ENCODE measurements around the gene DDIT4.
"Not testable (repeated sequence)": the region's sequence is repeated elsewhere in the genome, so short reads cannot be mapped to it uniquely, and the experiment has no call there.

The DDIT4 gene

DNA sequence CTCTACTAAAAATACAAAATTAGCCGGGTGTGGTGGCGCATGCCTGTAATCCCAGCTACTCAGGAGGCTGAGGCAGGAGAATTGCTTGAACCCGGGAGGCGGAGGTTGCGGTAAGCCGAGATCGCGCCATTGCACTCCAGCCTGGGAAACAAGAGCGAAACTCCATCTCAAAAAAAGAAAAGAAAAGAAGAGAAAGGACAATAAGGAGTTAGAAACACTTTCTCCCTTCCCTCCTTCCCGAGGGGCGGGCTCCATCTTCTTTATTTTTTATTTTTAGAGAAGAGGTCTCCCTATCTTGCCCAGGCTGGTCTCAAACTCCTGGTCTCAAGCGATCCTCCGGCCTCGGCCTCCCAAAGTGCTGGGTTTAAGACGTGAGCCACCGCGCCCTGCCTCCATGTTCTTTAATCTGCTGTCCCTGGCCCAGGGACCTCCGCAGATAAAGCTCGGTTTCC, 23.1 kb downstream of the DDIT4 start:
- DNase-seq: not testable (repeated sequence)

DNA sequence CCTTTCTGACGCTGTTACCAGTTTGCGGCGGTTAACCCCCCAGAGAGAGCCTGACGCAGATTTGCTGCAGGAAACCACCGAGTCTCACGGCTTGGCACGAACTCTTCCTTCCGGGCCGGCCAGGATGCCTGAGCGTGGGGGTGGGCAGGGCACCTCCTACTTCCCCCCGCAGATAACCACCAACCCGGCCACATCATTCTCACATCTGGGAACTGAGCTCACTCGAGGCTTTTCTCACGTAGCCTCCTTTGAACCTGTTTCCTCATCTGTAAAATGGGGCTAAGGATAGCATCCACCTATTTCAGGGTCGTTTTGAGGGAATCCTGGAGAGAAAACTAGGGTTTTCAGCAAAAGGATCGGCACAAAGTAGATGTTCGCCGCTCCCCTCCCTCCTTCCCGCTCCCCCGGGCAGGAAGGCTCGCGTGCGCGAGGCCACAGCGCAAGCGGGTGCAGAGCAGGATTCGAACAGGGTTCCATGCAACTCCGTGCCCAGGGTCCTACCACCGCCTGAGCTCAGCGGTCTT, 23.6 kb downstream of the DDIT4 start:
- no peak for DNase-seq

DNA sequence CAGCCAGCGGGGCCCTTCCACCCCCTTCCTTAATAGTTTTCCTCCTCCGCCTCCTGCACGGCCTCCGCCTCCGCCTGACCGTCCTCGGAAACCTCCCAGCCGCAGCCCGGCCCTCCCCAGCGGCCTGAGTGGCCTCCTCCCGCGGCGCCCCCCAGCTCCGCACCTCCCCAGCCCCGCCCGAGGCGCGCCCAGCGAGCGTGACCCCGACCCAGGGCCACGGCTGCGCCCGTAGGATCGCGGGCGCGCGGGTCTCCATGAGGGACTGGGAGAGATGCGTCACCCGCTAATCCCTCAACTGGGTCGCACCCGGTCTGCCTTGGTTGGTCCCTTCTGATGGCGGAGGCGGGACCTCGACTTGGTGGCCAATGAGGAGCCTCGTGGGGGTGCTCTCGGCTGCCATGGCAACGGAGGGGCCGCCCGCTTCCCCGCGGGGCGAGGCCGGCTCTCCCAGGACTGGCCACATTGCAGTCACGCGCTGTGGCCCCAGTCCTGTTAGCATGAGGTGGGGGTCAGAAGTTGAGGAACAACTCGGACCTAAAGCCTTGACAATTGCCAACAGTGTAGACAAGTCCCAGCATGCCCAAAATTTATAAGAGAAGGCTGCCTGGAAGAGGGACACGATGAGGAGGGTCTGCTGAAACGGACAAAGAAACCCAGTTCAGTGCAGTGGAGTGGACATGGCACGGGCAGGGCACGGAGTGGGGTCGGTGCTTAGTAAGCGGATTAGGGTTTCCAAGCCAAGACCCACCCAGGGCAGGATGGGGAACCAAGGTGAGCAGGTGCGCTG, 24.3 kb downstream of the DDIT4 start:
- DNase-seq: peak; percentile 86 to 90

DNA sequence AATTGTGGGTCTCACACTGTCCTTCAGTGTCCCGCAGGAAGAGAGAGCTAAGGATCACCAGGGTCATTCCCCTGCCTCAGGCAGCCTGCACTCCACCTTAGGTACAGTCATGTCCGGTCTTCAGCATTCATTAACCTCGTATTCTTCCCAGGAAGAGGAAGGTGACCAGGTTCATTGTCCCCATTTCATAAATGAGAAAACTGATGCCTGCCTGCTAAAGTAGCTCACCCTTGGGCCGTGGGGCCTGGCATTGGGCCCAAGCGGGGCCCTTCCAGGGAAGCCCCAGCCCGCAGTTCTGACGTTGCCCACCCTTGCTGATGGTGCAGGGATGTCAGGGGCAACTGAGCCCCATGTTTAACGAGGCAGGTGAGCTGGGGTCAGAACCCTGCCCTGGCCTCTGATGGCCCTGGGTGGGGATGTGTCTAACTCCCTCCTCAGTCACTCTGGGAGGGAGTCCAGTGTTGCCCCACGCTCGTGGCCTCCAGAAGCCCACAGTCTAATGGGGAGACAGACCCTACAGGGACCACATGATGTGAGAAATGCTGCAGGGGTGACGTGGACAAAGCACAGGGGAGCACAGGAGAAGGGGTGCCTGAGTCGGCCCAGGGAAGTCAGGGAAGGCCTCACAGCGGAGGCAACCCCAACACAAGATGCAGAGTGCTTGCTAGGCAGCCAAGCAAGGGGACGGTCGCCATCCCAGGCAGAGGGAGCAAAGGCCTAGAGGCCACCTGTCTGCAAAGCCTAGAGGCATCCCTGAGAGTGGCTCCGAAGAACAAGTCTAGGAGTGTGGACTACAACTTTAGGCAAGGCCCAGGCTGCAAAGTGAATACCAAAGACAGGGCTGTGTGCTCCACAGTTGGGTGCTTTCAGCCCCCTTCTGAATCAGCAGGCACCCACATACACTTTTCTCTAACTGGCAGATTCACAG, 25.1 kb downstream of the DDIT4 start:
- no peak for DNase-seq

DNA sequence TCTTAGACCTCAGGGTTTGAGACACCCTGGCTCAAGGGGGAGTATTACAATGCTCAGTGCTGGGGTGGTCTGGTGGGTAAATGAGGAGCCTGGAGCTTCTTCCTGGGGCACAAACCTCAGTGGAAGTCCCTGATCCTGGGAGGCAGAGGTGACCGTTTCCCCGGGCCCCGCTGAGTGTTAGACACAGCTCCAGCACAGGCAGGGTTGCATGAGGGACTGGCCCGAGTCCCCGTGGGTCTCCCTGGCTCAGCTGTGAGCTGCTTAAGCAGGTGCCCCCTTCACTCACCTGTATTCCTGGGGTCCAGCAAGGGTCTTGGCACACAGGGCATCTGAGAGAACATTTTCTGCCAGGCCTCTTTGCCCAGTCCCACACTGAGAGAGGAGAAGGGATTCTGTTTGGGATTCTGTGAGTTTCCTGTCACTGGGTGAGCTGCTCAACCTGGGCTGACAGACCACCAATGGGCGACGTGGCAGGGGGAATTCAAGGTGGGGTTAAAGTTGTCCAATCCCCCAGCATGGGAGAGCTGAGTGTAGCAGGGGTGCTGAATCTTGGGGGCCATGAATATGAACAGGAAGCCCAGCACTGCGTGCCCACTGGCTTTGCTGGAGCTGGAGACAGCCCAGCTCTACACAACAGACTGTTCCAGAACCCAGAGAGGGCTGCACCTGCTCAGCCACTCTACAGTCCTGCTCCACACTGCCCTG, 29.9 kb downstream of the DDIT4 start:
- no peak for DNase-seq

DNA sequence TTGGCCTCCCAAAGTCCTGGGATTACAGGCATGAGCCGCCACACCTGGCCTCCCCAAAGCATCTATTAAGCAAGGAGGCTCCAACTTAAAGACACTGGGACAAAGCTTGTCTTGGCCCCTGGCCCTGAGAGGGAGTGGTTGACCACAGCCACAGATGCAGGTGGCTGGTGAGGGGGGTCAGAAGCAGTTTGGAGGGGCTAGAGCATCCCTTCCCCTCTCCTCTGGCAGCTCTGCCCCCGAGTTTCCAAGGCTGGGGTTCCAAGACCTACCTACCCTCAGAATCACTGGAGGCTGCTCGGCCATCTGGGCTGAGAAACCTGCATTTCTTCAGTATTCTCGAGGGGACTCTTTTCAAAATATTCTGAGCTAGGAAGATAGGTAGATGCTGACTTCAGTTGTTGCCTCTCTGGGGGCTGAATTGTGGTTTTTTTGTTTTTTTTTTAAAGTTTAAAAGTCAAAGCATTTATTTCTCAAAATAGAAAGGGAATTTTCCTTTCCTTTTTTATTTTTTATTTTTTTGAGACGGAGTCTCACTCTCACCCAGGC, 32.6 kb downstream of the DDIT4 start:
- no peak for DNase-seq

DNA sequence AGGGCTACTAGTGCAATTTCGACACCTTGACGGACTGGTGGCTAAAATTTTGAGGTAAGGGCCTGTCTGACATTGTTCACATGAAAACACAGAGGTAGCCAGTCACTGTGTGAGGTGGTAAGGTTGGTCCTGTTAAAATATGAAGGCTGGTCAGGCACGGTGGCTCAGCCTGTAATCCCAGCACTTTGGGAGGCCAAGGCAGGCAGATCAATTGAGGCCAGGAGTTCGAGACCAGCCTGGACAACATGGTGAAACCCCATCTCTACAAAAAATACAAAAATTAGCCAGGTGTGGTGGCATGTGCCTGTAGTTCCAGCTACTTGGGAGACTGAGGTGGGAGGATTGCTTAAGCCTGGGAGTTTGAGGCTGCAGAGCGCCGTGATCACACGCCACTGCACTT, 34.0 kb downstream of the DDIT4 start:
- DNase-seq: not testable (repeated sequence)

DNA sequence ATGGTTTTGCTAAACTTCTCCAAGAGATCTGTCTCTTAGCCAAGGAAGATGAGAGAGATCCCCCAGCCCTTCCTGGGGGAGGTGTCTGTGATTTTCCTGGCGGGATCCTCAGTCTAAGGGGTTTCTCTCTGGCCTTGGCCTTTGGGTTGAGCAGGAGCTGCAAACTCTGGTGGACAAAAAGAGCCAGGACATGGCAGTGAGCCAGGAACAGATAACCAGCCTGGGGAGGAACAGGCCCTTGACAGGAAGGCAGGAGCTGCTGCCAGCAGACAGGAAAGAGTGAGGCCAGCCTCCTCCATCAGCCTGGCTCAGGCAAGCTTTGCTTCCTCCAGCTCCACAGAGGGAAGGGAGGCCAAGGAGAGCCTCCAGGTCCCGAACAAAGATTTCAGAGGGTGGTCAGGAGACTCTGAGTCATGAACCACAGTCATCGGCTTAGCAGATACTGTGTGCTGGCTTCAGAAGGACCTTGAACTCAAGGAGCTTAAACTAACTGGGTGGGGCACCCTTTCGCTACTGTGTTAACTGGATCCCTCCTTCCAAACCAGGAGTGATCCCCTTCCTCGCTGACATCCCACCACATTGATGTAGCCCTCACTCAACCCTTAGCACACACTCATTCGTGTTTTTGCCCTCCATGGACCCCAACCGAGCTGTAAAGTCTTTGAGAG, 34.7 kb downstream of the DDIT4 start:
- DNase-seq: no peak

DNA sequence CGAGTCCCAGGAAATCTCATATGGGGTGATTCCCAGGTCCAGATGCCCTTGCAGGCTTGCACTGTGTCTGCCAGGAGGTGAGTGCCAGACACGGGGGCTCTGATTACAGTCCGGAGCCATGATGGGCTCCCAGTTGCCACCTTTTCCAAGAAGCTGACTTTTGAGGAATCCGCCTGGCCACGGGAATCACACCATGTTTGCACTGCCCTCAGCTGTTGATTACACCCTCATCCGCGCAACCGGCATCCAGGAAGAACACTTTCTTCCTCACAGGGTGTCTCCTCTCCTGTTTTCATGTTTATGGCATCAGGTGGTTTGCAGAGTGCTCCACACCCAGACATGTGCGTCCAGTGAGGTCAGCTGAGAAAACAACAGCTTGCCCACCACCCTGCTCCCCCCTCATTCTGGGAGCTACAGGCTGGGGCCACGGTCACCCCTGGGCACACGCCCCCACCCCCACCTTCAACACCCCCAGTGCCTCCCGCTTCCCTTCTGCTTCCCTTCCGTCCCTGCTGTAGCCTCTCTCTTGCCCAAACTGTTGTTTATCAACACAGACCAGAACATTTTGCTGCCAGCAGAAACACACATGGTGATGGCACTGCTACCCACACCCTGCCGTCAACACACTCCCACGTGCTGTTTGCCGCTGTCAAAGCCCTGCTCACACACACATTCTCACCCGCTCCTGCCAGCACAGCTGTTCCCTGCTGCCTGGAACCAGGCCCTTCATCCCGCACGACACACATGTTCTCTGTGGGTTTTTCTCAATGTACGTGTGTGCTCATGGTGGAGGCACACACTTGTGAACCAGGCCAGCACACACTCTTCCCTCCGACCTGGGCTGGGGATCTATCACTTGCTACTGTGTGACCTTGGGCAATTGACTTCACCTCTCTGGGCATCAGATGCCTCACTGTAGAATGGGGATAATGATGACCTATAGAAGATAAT, 35.8 kb downstream of the DDIT4 start:
- DNase-seq: no peak

DNA sequence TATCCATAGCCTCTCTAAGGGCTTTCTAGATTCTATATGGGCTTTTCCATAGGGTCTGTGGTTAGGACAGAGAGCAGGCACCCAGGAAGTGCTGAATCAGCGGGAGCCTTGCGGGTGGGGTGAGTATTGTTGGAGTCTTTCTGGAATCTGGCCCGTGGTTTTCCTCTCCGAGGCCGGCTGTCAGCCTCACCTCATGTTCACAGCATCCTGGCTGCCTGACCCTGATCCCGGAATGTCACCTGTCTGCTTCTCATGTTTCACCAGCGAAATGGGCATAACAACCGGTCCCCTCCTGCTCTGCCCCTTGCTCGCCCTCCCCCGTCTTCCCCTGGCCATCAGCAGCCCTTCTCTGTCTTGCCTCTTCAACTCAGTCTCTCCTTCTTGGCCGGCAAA, 36.5 kb downstream of the DDIT4 start:
- no peak for DNase-seq

DNA sequence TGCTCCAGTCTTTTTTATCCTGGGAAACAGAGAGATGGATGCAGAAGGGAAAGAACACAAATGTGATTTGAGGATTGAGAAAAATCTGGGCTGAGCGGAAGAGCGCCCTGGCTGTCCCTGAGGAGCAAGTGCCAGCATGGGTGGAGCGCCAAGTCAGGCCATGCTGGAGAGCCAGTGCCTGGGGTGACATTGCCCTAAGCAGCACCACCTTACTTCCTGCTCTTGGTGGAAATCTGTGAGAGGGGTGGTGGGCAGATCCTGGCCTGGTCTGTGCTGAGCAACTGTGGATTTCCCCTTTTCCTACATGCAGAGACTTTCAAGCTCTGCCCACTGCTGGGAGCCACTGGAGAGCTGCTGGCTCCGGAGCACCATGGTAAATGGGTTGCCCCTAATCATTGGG, 36.9 kb downstream of the DDIT4 start:
- no peak for DNase-seq

DNA sequence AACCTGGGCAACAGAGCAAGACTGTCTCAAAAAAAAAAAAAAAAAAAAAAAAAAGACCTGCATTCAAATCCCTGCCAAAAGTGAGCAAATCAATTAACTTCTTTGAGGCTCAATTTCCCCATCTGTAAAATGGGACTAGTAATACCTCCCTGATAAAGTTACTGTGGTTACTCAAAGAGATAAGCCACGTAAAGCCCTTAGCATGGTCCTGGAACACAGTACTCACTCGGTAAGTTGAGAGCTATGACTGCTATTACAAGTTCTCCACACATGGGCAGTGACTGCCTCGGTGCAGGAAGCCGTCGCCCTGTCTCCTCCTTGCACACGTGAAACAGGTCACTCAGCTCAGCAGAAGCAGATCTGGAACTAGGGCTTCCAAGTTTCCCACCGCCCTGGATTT, 37.9 kb downstream of the DDIT4 start:
- DNase-seq: no peak

DNA sequence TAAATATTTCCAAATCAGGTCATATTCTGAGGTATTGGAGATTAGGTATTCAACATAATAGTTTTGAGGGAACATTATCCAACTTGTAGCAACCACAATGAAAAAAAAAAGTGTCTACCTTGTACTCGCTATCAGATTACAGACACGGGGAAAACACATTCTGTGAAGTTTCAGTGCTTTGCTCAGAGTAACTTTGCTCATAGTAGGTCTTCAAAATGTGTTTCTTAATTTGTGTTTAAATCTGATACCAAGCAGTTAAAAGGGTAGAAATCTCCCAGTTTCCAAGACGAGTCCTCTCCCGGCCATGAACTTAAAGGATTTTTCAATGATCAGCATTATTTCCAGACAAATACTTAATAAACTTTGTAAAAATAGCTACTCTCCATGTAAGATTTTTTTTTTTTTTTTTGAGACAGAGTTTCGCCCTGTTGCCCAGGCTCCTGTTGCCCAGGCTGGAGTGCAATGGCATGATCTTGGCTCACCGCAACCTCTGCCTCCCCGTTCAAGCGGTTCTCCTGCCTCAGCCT, 39.2 kb downstream of the DDIT4 start:
- no peak for DNase-seq

DNA sequence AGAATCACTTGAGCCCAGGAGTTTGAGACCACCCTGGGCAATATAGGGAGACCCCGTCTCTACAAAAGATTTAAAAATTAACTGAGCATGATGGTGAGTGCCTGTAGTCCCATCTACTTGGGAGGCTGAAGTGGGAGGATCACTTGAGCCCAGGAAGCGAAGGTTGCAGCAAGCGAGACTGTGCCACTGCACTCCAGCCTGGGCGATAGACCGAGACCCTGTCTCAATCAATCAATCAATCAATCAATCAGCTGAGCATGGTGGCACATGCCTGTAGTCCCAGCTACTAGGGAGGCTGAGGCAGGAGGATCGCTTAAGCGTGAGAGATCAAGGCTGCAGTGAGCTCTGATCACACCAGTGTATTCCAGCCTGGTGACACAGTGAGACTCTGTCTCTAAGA, 40.5 kb downstream of the DDIT4 start:
- DNase-seq: no peak

DNA sequence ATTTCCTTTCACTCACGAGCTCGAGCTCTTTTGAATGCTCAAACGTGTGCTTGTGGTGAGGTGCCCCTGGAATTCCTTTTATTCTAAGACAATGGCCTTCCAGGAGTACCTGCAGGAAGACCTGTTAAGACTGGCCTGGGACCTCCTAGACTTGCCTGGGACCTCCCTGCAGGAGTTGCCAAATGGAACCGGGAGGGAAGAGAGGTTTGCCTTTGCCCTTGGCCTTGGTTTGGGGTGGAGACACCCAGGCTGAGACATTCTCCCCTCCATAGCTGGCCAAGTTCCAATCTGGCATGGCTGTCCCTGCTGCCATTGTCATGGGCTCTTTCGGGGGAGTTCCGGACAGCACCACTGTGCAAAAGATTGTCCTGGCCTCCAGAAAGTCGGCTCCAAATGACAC, 41.3 kb downstream of the DDIT4 start:
- no peak for DNase-seq

DNA sequence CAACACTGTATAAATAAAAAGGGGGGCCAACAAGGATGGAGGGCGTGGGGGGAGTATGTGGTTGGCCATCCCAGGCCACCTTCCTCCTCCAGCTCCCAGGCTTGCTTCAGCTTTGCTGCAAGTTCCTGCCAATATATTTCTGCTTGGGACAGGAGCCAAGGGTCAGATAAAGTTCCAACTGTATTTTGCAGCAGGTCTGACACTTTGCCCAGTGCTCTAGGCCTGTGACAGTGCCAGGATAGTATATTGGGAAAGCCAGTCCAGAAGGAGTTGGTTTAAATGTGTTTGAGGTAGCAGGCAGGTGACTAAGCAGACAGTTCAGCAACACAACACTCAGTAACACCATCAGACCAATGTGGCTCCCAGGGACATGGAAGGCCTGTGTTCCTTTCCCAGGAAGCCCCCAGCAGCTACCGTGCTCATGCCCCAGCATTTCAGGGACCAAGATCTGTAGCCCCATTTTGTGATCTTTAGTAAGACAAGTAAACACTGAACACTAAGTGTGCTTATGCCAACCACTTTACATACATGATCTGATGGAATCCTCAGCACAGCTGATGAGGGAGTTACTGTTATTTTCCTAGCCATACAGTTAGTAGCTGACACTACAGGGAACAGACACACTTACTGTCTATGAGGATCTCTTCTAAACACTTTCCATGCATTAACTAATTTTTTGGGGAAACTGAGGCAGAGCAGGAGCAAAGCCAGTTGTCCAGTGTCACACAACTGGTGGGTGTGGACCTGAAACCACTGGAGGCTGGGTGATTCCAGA, 42.1 kb downstream of the DDIT4 start:
- DNase-seq: no peak

DNA sequence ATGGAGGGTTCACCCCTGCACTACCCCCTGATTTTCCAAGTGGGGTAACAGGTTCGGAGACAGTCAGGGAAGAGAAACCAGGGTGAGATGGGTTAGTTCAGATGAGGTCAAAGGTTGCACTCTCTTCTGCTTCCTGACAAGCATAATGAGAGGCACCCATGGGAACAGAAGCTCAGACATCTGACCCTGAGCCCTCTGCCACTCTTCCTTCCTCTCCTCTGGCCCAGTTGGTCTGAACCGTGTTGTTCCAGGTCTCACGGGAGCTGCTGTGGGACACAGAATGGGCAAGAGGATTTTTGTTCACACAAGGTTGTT, 42.6 kb downstream of the DDIT4 start:
- no peak for DNase-seq

DNA sequence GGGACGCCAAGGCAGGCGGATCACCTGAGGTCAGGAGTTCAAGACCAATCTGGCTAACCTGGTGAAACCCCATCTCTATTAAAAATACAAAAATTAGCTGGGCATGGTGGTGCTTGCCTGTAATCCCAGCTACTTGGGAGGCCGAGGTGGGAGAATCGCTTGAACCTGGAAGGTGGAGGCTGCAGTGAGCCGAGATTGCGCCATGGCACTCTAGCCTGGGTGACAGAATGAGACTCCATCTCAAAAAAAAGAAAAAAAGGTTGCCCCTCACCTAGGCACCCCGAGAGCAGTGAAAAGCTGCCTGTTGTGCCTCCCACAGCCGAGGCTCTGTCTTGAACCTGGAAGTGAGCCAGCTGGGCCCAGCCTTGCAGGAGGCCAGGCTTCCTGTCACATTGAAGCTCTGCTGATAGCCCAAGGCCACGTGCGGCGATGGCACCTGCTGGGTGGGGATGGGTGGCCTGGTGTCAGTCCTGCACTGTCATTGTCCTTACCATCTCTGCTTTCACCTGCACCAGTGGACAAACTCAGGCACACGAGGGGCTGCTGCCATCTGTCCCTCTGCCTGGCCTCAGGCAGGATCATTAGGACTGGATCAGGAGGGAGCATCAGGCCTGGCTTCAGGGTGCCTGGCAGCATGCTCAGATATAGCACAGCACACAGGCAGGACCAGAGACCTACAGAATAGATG, 43.2 kb downstream of the DDIT4 start:
- no peak for DNase-seq

DNA sequence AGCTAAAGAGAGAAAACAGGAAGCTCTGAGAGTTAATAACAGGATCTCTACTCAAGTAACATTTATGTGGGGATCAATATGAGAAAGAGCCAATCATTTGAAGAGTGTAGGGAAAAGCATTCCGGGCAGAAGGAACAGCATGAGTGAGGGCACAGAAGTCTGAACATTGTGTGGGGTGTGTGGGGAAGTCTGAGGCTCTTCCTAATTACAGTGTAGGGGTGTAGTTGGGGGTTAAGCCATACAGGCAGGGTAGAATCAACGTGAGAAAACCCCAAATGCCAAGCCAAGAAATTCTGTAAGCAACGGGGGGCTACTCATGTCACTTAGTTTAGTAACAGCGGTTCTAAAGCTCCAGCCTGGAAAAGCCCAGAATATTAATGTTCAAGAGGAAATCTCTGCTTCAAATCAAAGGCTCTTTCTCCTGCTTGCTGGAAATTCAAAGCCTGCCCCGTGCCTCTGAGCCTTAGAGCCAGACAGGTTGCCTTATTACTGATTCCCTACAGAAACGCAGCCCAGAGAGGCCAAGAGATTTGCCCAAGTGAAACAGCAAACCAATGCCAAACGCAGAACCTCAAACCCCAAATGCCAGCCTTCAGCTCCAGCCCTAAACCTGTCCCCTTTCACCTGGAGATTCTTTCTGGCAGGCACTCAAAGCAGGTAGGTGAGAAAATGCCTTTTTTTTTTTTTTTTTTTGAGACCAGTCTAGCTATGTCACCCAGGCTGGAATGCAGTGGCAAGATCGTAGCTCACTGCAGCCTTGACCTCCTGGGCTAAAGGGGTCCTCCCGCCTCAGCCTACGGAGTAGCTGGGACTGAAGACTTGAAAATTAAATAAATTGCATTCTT, 44.9 kb downstream of the DDIT4 start:
- no peak for DNase-seq
